ENCODE measurements around the gene UBE2H.

UBE2H gene

DNA sequence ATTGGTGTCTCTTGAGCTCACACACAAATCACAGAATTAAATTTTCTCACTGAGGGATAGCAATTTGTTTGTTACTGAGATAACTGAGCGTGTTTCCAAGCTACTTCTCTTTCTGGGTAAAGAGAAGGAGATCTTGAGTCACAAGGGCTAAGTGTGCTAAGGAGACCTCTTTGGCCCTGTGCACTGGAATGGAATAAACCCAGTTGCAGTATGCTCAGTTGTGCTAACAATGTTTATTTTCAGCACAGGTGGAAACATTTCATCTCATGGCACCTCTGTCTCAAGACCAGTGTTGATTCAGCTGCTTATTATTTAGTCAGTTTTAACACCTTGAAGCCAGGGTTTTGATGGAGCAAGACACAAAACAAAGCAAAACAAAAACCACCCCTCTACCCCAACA lies 22.5 kb upstream of the UBE2H start:
- H2BK120ac ChIP-seq (ENCODE audit: low read depth, low read length): no peak overlapping the region
- no CpG with 5 or more reads among the region's 1 CpG for WGBS, 2 donors (ENCODE audit: extremely low coverage in 2 of 2, insufficient read length in 2 of 2, insufficient replicate concordance in 1 of 2)
- no peak overlapping the region for H3K4ac ChIP-seq (ENCODE audit: low read length)
- no peaks in the 10 kb centered on the region for H3K36me3 ChIP-seq (replicated peaks in 1 of 2; ENCODE audit: control insufficient read depth in 2 of 2, insufficient read depth in 2 of 2, low read length in 2 of 2)
- no peak overlapping the region for H2AFZ ChIP-seq (ENCODE audit: low read length)
- no peak overlapping the region for H3K9ac ChIP-seq (ENCODE audit: low read depth, low read length, poor library complexity)
- no peak overlapping the region for H3K23ac ChIP-seq (ENCODE audit: low read depth, low read length, poor library complexity)
- DNase-seq (ENCODE audit: low spot score): no peak
- H4K91ac ChIP-seq (ENCODE audit: low read depth, low read length, poor library complexity): no peak overlapping the region
- H2BK5ac ChIP-seq (ENCODE audit: low read length): no peak overlapping the region
- no peak overlapping the region for H3K4me3 ChIP-seq (ENCODE audit: low read length in 2 of 2)
- H2BK15ac ChIP-seq (ENCODE audit: low read length): no peak overlapping the region
- no peak overlapping the region for H3K14ac ChIP-seq (ENCODE audit: low read length)
- H3K4me1 ChIP-seq (ENCODE audit: control insufficient read depth in 2 of 2, insufficient read depth in 1 of 2, low read depth in 1 of 2, low read length in 2 of 2): peaks cover 0 to under 1% of the 10 kb centered on the region in 2 donors
- H3K4me2 ChIP-seq (ENCODE audit: insufficient read depth, low read length, poor library complexity, severe bottlenecking): no peak overlapping the region
- H3K27ac ChIP-seq (replicated peaks; ENCODE audit: low read length): no peak overlapping the region
- H3K79me1 ChIP-seq (ENCODE audit: low read depth, low read length): no peaks in the 10 kb centered on the region
- no peak overlapping the region for H4K8ac ChIP-seq (ENCODE audit: low read depth, low read length)
- H3K9me3 ChIP-seq (replicated peaks in 1 of 2; ENCODE audit: control insufficient read depth in 2 of 2, insufficient read depth in 1 of 2, low read depth in 1 of 2, low read length in 2 of 2): no peaks in the 10 kb centered on the region
- no peak overlapping the region for H3K18ac ChIP-seq (ENCODE audit: low read length)
- H2BK12ac ChIP-seq (ENCODE audit: low read length): no peak overlapping the region
- H3K27me3 ChIP-seq (ENCODE audit: control insufficient read depth in 3 of 3, insufficient read depth in 3 of 3, low read depth in 1 of 3, low read length in 3 of 3): no peaks in the 10 kb centered on the region
- H2AK5ac ChIP-seq (ENCODE audit: low read depth, low read length): no peak overlapping the region

DNA sequence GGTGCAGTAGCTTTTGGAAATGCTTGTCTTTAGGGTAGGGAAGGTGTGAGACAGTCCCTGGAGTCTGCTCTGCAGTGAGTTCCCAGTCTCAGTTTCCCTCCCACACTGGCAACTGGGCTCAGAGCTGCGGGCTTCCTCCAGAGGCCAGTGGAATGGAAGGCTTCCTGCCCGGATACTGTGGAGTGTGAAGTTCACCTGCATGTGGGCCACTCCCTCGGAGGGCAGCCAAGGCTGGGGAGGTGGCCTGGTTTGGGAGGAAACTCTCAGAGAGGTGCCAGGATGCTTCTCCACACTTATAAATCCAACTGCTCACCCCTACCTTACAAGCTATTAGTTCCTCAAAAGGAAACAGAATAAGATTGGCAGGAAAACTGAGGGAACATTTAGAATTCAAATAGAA lies 18.1 kb upstream of the UBE2H start:
- H2AK5ac ChIP-seq (ENCODE audit: low read depth, low read length): peak overlapping the region; percentile 74
- H3K36me3 ChIP-seq (replicated peaks in 1 of 2; ENCODE audit: control insufficient read depth in 2 of 2, insufficient read depth in 2 of 2, low read length in 2 of 2): no peaks in the 10 kb centered on the region
- H3K14ac ChIP-seq (ENCODE audit: low read length): no peak overlapping the region
- no peak for DNase-seq (ENCODE audit: low spot score)
- no peak overlapping the region for H4K8ac ChIP-seq (ENCODE audit: low read depth, low read length)
- H2BK120ac ChIP-seq (ENCODE audit: low read depth, low read length): no peak overlapping the region
- H3K79me1 ChIP-seq (ENCODE audit: low read depth, low read length): no peaks in the 10 kb centered on the region
- no peak overlapping the region for H3K27ac ChIP-seq (replicated peaks; ENCODE audit: low read length)
- H2BK5ac ChIP-seq (ENCODE audit: low read length): no peak overlapping the region
- peak overlapping the region; percentile 90 for H3K18ac ChIP-seq (ENCODE audit: low read length)
- H3K4me2 ChIP-seq (ENCODE audit: insufficient read depth, low read length, poor library complexity, severe bottlenecking): no peak overlapping the region
- H4K91ac ChIP-seq (ENCODE audit: low read depth, low read length, poor library complexity): no peak overlapping the region
- no CpG with 5 or more reads among the region's 3 CpGs for WGBS, 2 donors (ENCODE audit: extremely low coverage in 2 of 2, insufficient read length in 2 of 2, insufficient replicate concordance in 1 of 2)
- H2BK12ac ChIP-seq (ENCODE audit: low read length): peak overlapping the region; percentile 97
- no peak overlapping the region for H3K4ac ChIP-seq (ENCODE audit: low read length)
- no peak overlapping the region for H2BK15ac ChIP-seq (ENCODE audit: low read length)
- H3K23ac ChIP-seq (ENCODE audit: low read depth, low read length, poor library complexity): no peak overlapping the region
- H3K9ac ChIP-seq (ENCODE audit: low read depth, low read length, poor library complexity): no peak overlapping the region
- H3K4me1 ChIP-seq (ENCODE audit: control insufficient read depth in 2 of 2, insufficient read depth in 1 of 2, low read depth in 1 of 2, low read length in 2 of 2): peaks cover 14 to 18% of the 10 kb centered on the region in 2 donors
- H3K27me3 ChIP-seq (ENCODE audit: control insufficient read depth in 3 of 3, insufficient read depth in 3 of 3, low read depth in 1 of 3, low read length in 3 of 3): no peaks in the 10 kb centered on the region
- no peak overlapping the region for H3K4me3 ChIP-seq (ENCODE audit: low read length in 2 of 2)
- no peaks in the 10 kb centered on the region for H3K9me3 ChIP-seq (replicated peaks in 1 of 2; ENCODE audit: control insufficient read depth in 2 of 2, insufficient read depth in 1 of 2, low read depth in 1 of 2, low read length in 2 of 2)
- H2AFZ ChIP-seq (ENCODE audit: low read length): no peak overlapping the region

DNA sequence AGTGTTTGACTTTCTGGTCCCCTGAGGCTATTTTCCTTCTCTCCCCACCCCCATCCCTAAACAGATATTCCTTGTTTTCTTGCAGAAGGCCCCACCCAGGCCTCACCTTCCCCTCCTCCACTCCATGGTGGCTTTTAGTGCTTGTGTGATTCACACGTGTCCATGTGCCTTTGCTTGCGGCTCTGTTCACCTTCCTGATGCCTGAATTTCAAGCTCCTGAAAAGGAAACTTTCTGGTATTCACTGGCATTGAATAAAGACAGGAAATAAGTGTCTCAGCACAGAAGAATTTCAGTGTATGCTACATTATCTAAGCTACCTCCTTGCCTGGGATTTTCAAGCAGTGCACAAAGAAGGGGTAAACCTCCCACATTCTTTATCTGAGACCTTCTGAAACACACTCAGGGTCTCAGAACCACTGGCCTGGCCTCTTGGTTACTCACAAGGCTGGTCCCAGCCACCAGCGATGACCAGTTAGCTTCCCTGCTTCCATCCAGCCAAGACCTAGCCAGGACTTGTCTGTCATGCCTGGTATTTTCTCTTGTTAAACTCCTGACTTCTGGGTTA lies 17.2 kb upstream of the UBE2H start:
- Histone ChIP-seq H2BK12ac (ENCODE audit: low read length) (no peak overlapping the region), H4K91ac (ENCODE audit: low read depth, low read length, poor library complexity) (no peak overlapping the region), H3K4me1 (ENCODE audit: control insufficient read depth in 2 of 2, insufficient read depth in 1 of 2, low read depth in 1 of 2, low read length in 2 of 2) (peaks cover 14 to 18% of the 10 kb centered on the region in 2 donors), H2BK5ac (ENCODE audit: low read length) (no peak overlapping the region), H3K27me3 (ENCODE audit: control insufficient read depth in 3 of 3, insufficient read depth in 3 of 3, low read depth in 1 of 3, low read length in 3 of 3) (no peaks in the 10 kb centered on the region), H2AFZ (ENCODE audit: low read length) (peak overlapping the region; percentile 81), H3K9ac (ENCODE audit: low read depth, low read length, poor library complexity) (no peak overlapping the region), H3K4ac (ENCODE audit: low read length) (no peak overlapping the region), H3K18ac (ENCODE audit: low read length) (no peak overlapping the region), H2BK15ac (ENCODE audit: low read length) (no peak overlapping the region), H4K8ac (ENCODE audit: low read depth, low read length) (no peak overlapping the region), H3K23ac (ENCODE audit: low read depth, low read length, poor library complexity) (no peak overlapping the region), H3K4me2 (ENCODE audit: insufficient read depth, low read length, poor library complexity, severe bottlenecking) (no peak overlapping the region), H2BK120ac (ENCODE audit: low read depth, low read length) (no peak overlapping the region), H2AK5ac (ENCODE audit: low read depth, low read length) (no peak overlapping the region), H3K36me3 (replicated peaks in 1 of 2; ENCODE audit: control insufficient read depth in 2 of 2, insufficient read depth in 2 of 2, low read length in 2 of 2) (no peaks in the 10 kb centered on the region), H3K9me3 (replicated peaks in 1 of 2; ENCODE audit: control insufficient read depth in 2 of 2, insufficient read depth in 1 of 2, low read depth in 1 of 2, low read length in 2 of 2) (no peaks in the 10 kb centered on the region), H3K27ac (replicated peaks; ENCODE audit: low read length) (peak overlapping the region; percentile 35), H3K14ac (ENCODE audit: low read length) (no peak overlapping the region), H3K4me3 (ENCODE audit: low read length in 2 of 2) (no peak overlapping the region), H3K79me1 (ENCODE audit: low read depth, low read length) (no peaks in the 10 kb centered on the region)
- DNase-seq (ENCODE audit: low spot score): no peak
- no CpG with 5 or more reads among the region's 3 CpGs for WGBS, 2 donors (ENCODE audit: extremely low coverage in 2 of 2, insufficient read length in 2 of 2, insufficient replicate concordance in 1 of 2)

DNA sequence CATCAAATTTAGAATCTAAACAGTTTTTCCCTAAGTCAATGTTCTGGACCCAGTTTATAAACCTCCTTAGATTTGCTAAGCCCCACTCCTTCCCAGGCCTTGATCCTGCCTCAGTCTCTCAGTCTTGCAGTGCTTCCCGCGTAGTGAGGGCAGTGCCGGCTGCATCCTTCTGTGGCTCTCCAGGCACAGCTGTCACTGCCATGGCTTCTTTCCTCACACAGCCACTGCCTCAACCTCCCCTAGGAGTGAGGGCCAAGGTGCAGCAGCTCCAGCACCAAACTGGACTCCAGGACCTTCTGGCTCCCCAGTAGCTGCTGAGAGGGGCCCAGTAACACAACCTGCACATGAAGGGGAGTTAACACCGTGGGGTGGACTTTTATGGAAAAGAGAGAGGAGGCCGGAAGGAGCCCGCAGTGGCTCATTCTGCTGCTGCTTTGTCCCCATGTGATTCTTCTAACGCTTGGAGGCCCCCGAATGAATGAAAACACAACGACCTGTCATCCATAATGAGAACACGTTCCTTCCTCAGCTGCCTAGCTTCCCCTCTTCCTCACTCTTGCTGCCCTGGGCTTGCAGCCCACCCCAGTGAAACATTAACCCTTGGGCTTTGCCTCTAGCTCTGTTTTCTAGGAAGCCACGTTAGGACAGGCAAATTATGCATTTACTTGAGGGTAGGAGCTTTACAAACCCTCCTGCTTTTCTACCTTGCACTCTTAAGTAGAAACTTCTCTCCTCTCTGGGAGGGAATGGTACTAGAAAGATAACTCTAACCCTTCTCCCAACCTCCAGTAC lies 16.0 kb upstream of the UBE2H start:
- Histone ChIP-seq H3K4me2 (ENCODE audit: insufficient read depth, low read length, poor library complexity, severe bottlenecking) (no peak overlapping the region), H4K91ac (ENCODE audit: low read depth, low read length, poor library complexity) (no peak overlapping the region), H3K27ac (replicated peaks; ENCODE audit: low read length) (no peak overlapping the region), H3K36me3 (replicated peaks in 1 of 2; ENCODE audit: control insufficient read depth in 2 of 2, insufficient read depth in 2 of 2, low read length in 2 of 2) (no peaks in the 10 kb centered on the region), H3K79me1 (ENCODE audit: low read depth, low read length) (no peaks in the 10 kb centered on the region), H2BK5ac (ENCODE audit: low read length) (no peak overlapping the region), H2AK5ac (ENCODE audit: low read depth, low read length) (no peak overlapping the region), H3K4me3 (ENCODE audit: low read length in 2 of 2) (no peak overlapping the region), H3K23ac (ENCODE audit: low read depth, low read length, poor library complexity) (no peak overlapping the region), H2BK15ac (ENCODE audit: low read length) (peak overlapping the region; percentile 81), H3K9me3 (replicated peaks in 1 of 2; ENCODE audit: control insufficient read depth in 2 of 2, insufficient read depth in 1 of 2, low read depth in 1 of 2, low read length in 2 of 2) (no peaks in the 10 kb centered on the region), H3K14ac (ENCODE audit: low read length) (peak overlapping the region; percentile 99), H2BK120ac (ENCODE audit: low read depth, low read length) (no peak overlapping the region), H3K27me3 (ENCODE audit: control insufficient read depth in 3 of 3, insufficient read depth in 3 of 3, low read depth in 1 of 3, low read length in 3 of 3) (no peaks in the 10 kb centered on the region), H3K4me1 (ENCODE audit: control insufficient read depth in 2 of 2, insufficient read depth in 1 of 2, low read depth in 1 of 2, low read length in 2 of 2) (peaks cover 14 to 18% of the 10 kb centered on the region in 2 donors), H2AFZ (ENCODE audit: low read length) (peak overlapping the region; percentile 86), H3K9ac (ENCODE audit: low read depth, low read length, poor library complexity) (no peak overlapping the region), H3K18ac (ENCODE audit: low read length) (peak overlapping the region; percentile 93), H3K4ac (ENCODE audit: low read length) (no peak overlapping the region), H4K8ac (ENCODE audit: low read depth, low read length) (no peak overlapping the region), H2BK12ac (ENCODE audit: low read length) (peak overlapping the region; percentile 69)
- no CpG with 5 or more reads among the region's 11 CpGs for WGBS, 2 donors (ENCODE audit: extremely low coverage in 2 of 2, insufficient read length in 2 of 2, insufficient replicate concordance in 1 of 2)
- DNase-seq (ENCODE audit: low spot score): no peak

Data from neuronal stem cell (in vitro differentiated cells).